Aorta (tissue), 5 donors: ENCODE measurements around the gene TTC7B. TPM values are rescaled to one million over a fixed set of nuclear protein-coding genes. Genes with fewer than 3 reads are reported as not detected.

Experiments used
- ATAC-seq: fragments of 200-7000 bp; cut with Tn5 transposase; one replicate; pipeline ENCODE4 v1.9.1; 2022; ENCODE audit warnings: moderate library complexity; ENCODE audit not compliant: low FRiP score
- DNase-seq, 2 donors: peaks; one replicate each; pipeline ENCODE4 v3.0.0-alpha.2; 2020
- H3K27ac ChIP-seq, 2 donors: one replicate each; pipeline ENCODE4 v1.5.1; 2013; ENCODE audit warnings: low read length in 2 of 2, mild to moderate bottlenecking in 2 of 2, moderate library complexity in 2 of 2, control low read depth in 1 of 2, inconsistent platforms in 1 of 2, low read depth in 1 of 2
- H3K27me3 ChIP-seq, 2 donors: one replicate each; pipeline ENCODE4 v1.6.1; 2013; ENCODE audit warnings: control low read depth in 1 of 2, low read length in 1 of 2, mild to moderate bottlenecking in 1 of 2, moderate library complexity in 1 of 2; ENCODE audit not compliant: insufficient read depth in 2 of 2, control insufficient read depth in 1 of 2
- H3K36me3 ChIP-seq, 2 donors: one replicate each; pipeline ENCODE4 v1.6.1; 2013; ENCODE audit warnings: control low read depth in 1 of 2, low read length in 1 of 2, mild to moderate bottlenecking in 1 of 2; ENCODE audit not compliant: insufficient read depth in 2 of 2, control insufficient read depth in 1 of 2
- H3K4me1 ChIP-seq, 2 donors: one replicate each; pipeline ENCODE4 v1.6.1; 2013; ENCODE audit warnings: low read length in 2 of 2, control low read depth in 1 of 2, mild to moderate bottlenecking in 1 of 2, moderate library complexity in 1 of 2; ENCODE audit not compliant: insufficient read depth in 2 of 2, control insufficient read depth in 1 of 2
- H3K4me3 ChIP-seq, 2 donors: one replicate each; pipeline ENCODE4 v1.5.1; 2013; ENCODE audit warnings: low read length in 2 of 2, control low read depth in 1 of 2, mild to moderate bottlenecking in 1 of 2
- H3K9me3 ChIP-seq: one replicate; pipeline ENCODE4 v1.6.1; 2013; ENCODE audit warnings: mild to moderate bottlenecking, low read length; ENCODE audit not compliant: control insufficient read depth
- WGBS, 2 donors: extraction: QIAGEN DNeasy Blood & Tissue Kit; methylation state at CpG; one replicate each; pipeline ENCODE4 v1.1.7; 2013; 5-methylcytosine and 5-hydroxymethylcytosine counted together
- intact Hi-C, 2 donors: fragments of 100-400 bp; cut with DNase I; formaldehyde crosslinking; loops; one replicate each; pipeline versions ENCODE4 v1.14.2 to v1.15.0; 2022
- polyA plus RNA-seq, 2 donors: library from polyadenylated mRNA; stranded (reverse); fragments of 200-250 nt; gene quantifications; one replicate each; pipeline ENCODE4 v1.2.3, GENCODE V29; 2013
- total RNA-seq, 2 donors: library from RNA; stranded (reverse); fragmentation: NEBNext Ultra II Directional; extraction: Animal tissue kit (Norgen Biotek cat#: 25700); gene quantifications; one replicate each; pipeline ENCODE4 v1.2.1, GENCODE V29; 2021
- donor health status: healthy with polysubstance abuse.
- donor health status: Bipolar disorder and iron deficiency.
- donor health status: DM: no; HTN: no; CAD: no.
- donor health status: DM: no; HTN: no; CAD: no.
- donor health status: DM: yes; HTN: yes; CAD: no.

TTC7B gene
- total and polyA plus RNA-seq, 4 donors: 17.9 to 57.4 (median 40.1) TPM

DNA sequence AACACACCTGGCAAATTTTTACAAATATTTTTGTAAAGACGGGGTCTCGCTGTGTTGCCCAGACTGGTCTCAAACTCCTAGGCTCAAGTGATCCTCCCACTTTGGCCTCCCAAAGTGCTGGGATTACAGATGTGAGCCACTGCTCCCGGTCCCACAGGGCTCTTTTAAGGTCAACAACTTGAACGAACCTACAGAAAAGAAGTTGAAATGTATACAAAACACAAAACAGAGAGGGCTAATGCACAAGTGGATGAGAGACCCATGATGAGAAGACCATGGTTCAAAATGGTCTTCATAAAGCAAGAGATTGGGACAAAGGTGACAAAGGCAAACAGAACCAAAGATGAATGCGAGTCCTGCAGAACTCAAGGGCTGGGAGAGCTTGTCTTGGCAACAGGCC, 328.0 kb downstream of the TTC7B start:
- Histone ChIP-seq H3K36me3 (no peaks in the 10 kb centered on the region), H3K27me3 (no peaks in the 10 kb centered on the region), H3K4me1 (no peaks in the 10 kb centered on the region), H3K9me3 (no peaks in the 10 kb centered on the region), H3K4me3 (no peak overlapping the region), H3K27ac (no peak overlapping the region)
- intact Hi-C loops: no loop called here
- ATAC-seq (no peak), DNase-seq (no peak)
- 85 to 91% methylated on average over 5 of the region's 5 CpGs for WGBS, 2 donors

DNA sequence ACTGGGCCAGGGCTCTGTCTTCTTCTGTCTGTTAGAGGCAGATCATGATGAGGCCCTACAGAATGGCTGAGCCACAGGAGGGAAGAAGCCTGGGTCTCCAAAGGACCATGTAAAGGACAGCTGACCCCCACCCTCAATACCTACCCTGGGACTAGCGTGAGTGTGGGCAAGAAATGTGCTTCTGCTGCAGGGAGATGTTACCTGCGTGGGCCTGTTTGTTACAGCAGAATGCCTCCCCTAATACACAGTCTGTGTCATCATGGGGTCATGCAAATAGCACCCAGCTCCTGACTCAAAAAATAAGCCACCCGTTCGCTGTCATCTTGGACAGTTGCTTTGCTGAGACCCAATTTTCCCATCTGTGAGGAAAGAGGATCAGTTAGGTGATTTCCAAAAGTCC, 328.8 kb downstream of the TTC7B start:
- H3K27me3 ChIP-seq: no peaks in the 10 kb centered on the region
- H3K36me3 ChIP-seq: no peaks in the 10 kb centered on the region
- H3K27ac ChIP-seq: no peak overlapping the region
- H3K4me1 ChIP-seq: no peaks in the 10 kb centered on the region
- no peak for DNase-seq
- no peak for ATAC-seq
- no peak overlapping the region for H3K4me3 ChIP-seq
- 98% methylated on average over 4 of the region's 4 CpGs for WGBS, 2 donors
- intact Hi-C loops: no loop called here
- H3K9me3 ChIP-seq: no peaks in the 10 kb centered on the region

- Histone ChIP-seq H3K4me1 (no peaks in the 10 kb centered on the region), H3K27ac (no peak overlapping the region), H3K9me3 (no peaks in the 10 kb centered on the region), H3K27me3 (no peaks in the 10 kb centered on the region), H3K4me3 (no peak overlapping the region), H3K36me3 (no peaks in the 10 kb centered on the region)
- 56 to 68% methylated on average over 4 of the region's 4 CpGs for WGBS, 2 donors
- no peak for DNase-seq
- intact Hi-C loops: no loop called here
- no peak for ATAC-seq
These were observed 329.2 kb downstream of the TTC7B start for GRCh38 chr14:90487031-90487430.

DNA sequence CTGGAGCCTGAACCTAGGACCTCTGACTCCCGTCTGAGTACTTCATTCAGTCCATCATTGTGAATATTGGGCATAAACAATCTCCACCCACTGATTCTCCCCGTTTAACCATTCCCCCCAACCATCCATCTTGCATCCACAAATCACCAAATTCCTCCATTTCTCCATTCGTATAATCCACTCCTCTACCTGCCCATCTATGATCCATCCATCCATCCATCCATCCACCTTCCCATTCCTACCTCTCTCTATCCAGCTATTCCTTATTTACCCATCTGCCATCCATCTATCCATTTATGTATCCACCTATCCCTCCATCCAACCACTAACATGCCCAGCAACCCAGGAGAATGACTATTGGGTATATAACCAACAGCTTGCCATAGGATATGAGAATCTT, 331.9 kb downstream of the TTC7B start:
- H3K9me3 ChIP-seq: peaks cover 3% of the 10 kb centered on the region
- WGBS, 2 donors: 83 to 91% methylated on average over 3 of the region's 3 CpGs
- no peak overlapping the region for H3K4me3 ChIP-seq
- DNase-seq: no peak
- no peak for ATAC-seq
- H3K4me1 ChIP-seq: no peaks in the 10 kb centered on the region
- H3K27me3 ChIP-seq: peaks cover 0 to 2% of the 10 kb centered on the region in 2 donors
- intact Hi-C loops: no loop called here
- no peak overlapping the region for H3K27ac ChIP-seq
- H3K36me3 ChIP-seq: no peaks in the 10 kb centered on the region

- 52 to 59% methylated on average over 11 of the region's 11 CpGs for WGBS, 2 donors
- ATAC-seq: no peak
- H3K9me3 ChIP-seq: peaks cover 3% of the 10 kb centered on the region
- peaks cover 0 to 2% of the 10 kb centered on the region in 2 donors for H3K27me3 ChIP-seq
- DNase-seq: no peak
- H3K27ac ChIP-seq: no peak overlapping the region
- no peak overlapping the region for H3K4me3 ChIP-seq
- intact Hi-C loops: no loop called here
- no peaks in the 10 kb centered on the region for H3K4me1 ChIP-seq
- no peaks in the 10 kb centered on the region for H3K36me3 ChIP-seq
These were observed 332.7 kb downstream of the TTC7B start for GRCh38 chr14:90483571-90483974.

DNA sequence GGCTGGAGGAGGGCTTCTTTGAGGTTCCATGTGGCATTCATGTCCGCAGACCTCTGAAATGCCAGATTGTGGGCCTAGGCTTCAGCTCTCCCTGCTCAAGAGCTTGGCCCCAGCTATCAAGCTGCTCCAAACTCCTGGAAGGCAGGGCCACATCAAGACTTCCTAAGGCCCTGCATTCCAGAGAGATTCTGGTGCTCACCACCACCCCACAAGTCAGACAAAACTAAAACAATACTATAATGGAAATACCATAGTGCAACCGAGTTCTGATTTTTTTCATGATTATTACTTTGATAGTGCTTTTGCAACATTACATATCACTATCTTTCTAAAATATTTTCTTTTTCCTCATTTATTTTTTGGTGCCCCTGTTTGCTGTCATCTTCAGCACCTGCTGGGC, 333.1 kb downstream of the TTC7B start:
- ATAC-seq: no peak
- Histone ChIP-seq H3K4me1 (no peaks in the 10 kb centered on the region), H3K27me3 (peaks cover 0 to 2% of the 10 kb centered on the region in 2 donors), H3K9me3 (peaks cover 3% of the 10 kb centered on the region), H3K36me3 (no peaks in the 10 kb centered on the region), H3K27ac (no peak overlapping the region), H3K4me3 (no peak overlapping the region)
- no peak for DNase-seq
- WGBS, 2 donors: 83 to 85% methylated on average over 2 of the region's 2 CpGs
- intact Hi-C loops: no loop called here

GRCh38 chr14:90475298-90475697, 340.9 kb downstream of the TTC7B start:
- no peaks in the 10 kb centered on the region for H3K27me3 ChIP-seq
- ATAC-seq (no peak), DNase-seq (no peak)
- WGBS, 2 donors: 55 to 91% methylated on average over 3 of the region's 3 CpGs
- no peaks in the 10 kb centered on the region for H3K36me3 ChIP-seq
- no peaks in the 10 kb centered on the region for H3K4me1 ChIP-seq
- no peak overlapping the region for H3K27ac ChIP-seq
- H3K4me3 ChIP-seq: no peak overlapping the region
- intact Hi-C loops: no loop called here
- H3K9me3 ChIP-seq: peaks cover 1% of the 10 kb centered on the region

Other genes with a start within 250 kb of the TTC7B start
- 1 to 10 TPM; 4.4 to 10.0 TPM for gene RPS6KA5, start 244.2 kb upstream of the TTC7B start, total RNA-seq
- gene RPS6KA5, start 244.2 kb upstream of the TTC7B start, polyA plus RNA-seq: 1 to 10 TPM; 1.4 to 1.6 TPM